Lower lobe of right lung (tissue), 2 donors: ENCODE results near the gene ZSCAN5A. TPM values are rescaled to one million over a fixed set of nuclear protein-coding genes. Genes with fewer than 3 reads are reported as not detected.
A peak's percentile ranks its signal among the peaks of the same experiment; 100 is the strongest.
"Not testable (repeated sequence)": the region's sequence is repeated elsewhere in the genome, so short reads cannot be mapped to it uniquely, and the experiment has no call there.

Experiments used
- ATAC-seq, 2 donors: fragments of 200-7000 bp; cut with Tn5 transposase; one replicate each; pipeline ENCODE4 v1.9.1; 2020 to 2022; ENCODE audit warnings: mild to moderate bottlenecking in 2 of 2, moderate library complexity in 2 of 2
- DNase-seq: peaks from one replicate; pipeline ENCODE4 v3.0.0-alpha.2; 2020
- H3K27ac ChIP-seq: fragments of 200-600 bp; one replicate; pipeline ENCODE4 v1.8.0; 2022
- H3K27me3 ChIP-seq: fragments of 200-600 bp; one replicate; pipeline ENCODE4 v1.8.0; 2022; ENCODE audit warnings: low read depth
- H3K36me3 ChIP-seq: fragments of 200-600 bp; one replicate; pipeline ENCODE4 v1.8.0; 2022; ENCODE audit warnings: mild to moderate bottlenecking
- H3K4me1 ChIP-seq: fragments of 200-600 bp; one replicate; pipeline ENCODE4 v1.8.0; 2022
- H3K4me3 ChIP-seq: fragments of 200-600 bp; one replicate; pipeline ENCODE4 v1.8.0; 2022; ENCODE audit warnings: mild to moderate bottlenecking
- H3K9me3 ChIP-seq: fragments of 200-600 bp; one replicate; pipeline ENCODE4 v1.8.0; 2022
- CTCF ChIP-seq: fragments of 200-600 bp; IDR thresholded peaks from one replicate; pipeline ENCODE4 v1.8.0; 2022; ENCODE audit warnings: antibody characterized with exemption, mild to moderate bottlenecking
- intact Hi-C: fragments of 100-400 bp; cut with DNase I; formaldehyde crosslinking; loops from one replicate; pipeline ENCODE4 v1.11.0; 2022
- total RNA-seq: library from RNA; stranded (reverse); fragmentation: NEBNext Ultra II Directional; extraction: Animal tissue kit (Norgen Biotek cat#: 25700); gene quantifications from one replicate; pipeline ENCODE4 v1.2.1, GENCODE V29; 2021
- donor health status: DM: no; HTN: yes; CAD: no; lungs with severe emphysema.

The ZSCAN5A gene
- total RNA-seq, 1 donor from 2014 or later = 16.7 TPM

DNA sequence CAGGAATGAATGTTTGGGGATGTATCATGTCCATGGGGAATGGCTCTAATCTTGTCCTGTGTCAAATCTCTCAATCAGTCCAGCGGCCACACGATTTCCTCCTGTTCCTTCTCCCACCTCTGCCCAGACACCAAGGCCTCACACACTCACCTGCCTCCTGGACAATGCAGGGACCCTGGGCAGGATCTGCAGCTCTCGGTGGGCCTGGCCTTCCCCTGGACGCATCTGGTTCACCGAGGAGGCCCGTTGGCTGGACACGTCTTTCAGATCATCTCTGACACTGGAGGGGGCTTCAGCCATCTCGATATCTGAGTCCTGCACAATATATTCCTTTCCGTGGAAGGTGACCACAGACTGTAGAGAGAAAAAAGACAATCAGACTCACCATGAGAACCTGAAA lies 91.2 kb downstream of the ZSCAN5A start:
- ATAC-seq (no peak), DNase-seq (no peak)
- H3K9me3 ChIP-seq = no peaks in the 10 kb centered on the region
- no peak overlapping the region for H3K27ac ChIP-seq
- H3K27me3 ChIP-seq = no peaks in the 10 kb centered on the region
- H3K4me3 ChIP-seq = no peak overlapping the region
- intact Hi-C loops = no loop called here
- peaks cover 15% of the 10 kb centered on the region for H3K36me3 ChIP-seq
- no peak for TF ChIP-seq CTCF
- H3K4me1 ChIP-seq = no peaks in the 10 kb centered on the region

DNA sequence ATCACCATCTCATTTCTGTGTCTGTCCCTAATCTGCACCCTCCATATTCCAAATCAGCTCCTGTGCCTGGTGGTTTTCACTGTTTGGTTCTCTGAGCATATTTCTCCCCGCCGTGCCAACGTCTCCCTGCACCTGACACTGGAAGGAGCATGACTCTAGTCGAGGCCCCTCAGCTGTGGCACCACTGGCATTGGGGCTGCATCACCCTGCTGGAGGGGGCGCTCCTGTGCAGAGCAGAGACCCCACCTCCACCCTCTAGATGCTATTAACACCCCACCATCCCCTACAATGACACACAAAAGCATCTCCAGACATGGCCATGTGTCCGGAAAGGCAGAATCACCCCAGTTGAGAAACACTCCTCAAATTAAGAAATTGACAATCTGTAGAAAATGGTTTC lies 91.7 kb downstream of the ZSCAN5A start:
- ATAC-seq = no peak
- DNase-seq = no peak

GRCh38 chr19:56221851-56222250 lies 92.8 kb downstream of the ZSCAN5A start:
- ATAC-seq = no peak
- intact Hi-C loops = no loop called here
- H3K4me3 ChIP-seq = no peak overlapping the region
- H3K27ac ChIP-seq = no peak overlapping the region
- no peak for TF ChIP-seq CTCF
- H3K36me3 ChIP-seq = peaks cover 15% of the 10 kb centered on the region
- H3K9me3 ChIP-seq = no peaks in the 10 kb centered on the region
- peaks cover 10% of the 10 kb centered on the region for H3K27me3 ChIP-seq
- peaks cover 9% of the 10 kb centered on the region for H3K4me1 ChIP-seq
- DNase-seq = no peak

More for the DNA sequence above, 91.7 kb downstream of the ZSCAN5A start:
- H3K4me3 ChIP-seq = no peak overlapping the region
- no peak for TF ChIP-seq CTCF
- H3K27ac ChIP-seq = no peak overlapping the region
- intact Hi-C loops = no loop called here
- no peaks in the 10 kb centered on the region for H3K4me1 ChIP-seq
- H3K9me3 ChIP-seq = no peaks in the 10 kb centered on the region
- peaks cover 15% of the 10 kb centered on the region for H3K36me3 ChIP-seq
- no peaks in the 10 kb centered on the region for H3K27me3 ChIP-seq

GRCh38 chr19:56221442-56221841 lies 93.2 kb downstream of the ZSCAN5A start:
- H3K4me3 ChIP-seq, H3K4me1 ChIP-seq, ATAC-seq, intact Hi-C loops, DNase-seq, H3K9me3 ChIP-seq, H3K27ac ChIP-seq: not testable (repeated sequence)
- Histone ChIP-seq H3K36me3 (peaks cover 15% of the 10 kb centered on the region), H3K27me3 (peaks cover 14% of the 10 kb centered on the region)
- peak; percentile 24 for TF ChIP-seq CTCF

GRCh38 chr19:56218961-56219360 lies 95.7 kb downstream of the ZSCAN5A start:
- H3K27me3 ChIP-seq = peaks cover 20% of the 10 kb centered on the region
- H3K27ac ChIP-seq = no peak overlapping the region
- ATAC-seq (no peak), DNase-seq (no peak)
- no peaks in the 10 kb centered on the region for H3K9me3 ChIP-seq
- H3K4me1 ChIP-seq = peaks cover 9% of the 10 kb centered on the region
- peaks cover 15% of the 10 kb centered on the region for H3K36me3 ChIP-seq
- no peak for TF ChIP-seq CTCF
- intact Hi-C loops = no loop called here
- no peak overlapping the region for H3K4me3 ChIP-seq
